ENCODE measurements around the gene ANKRD9. TPM values are rescaled to one million over a fixed set of nuclear protein-coding genes. Genes with fewer than 3 reads are reported as not detected.

ANKRD9 gene
- polyA plus RNA-seq, 1 donor, result 33.3 TPM

GRCh38 chr14:102496958-102497744, 12.4 kb downstream of the ANKRD9 start:
- no peak overlapping the region for H3K4me3 ChIP-seq (ENCODE audit: low read length)
- no peak for DNase-seq
- H3K9me3 ChIP-seq (ENCODE audit: control insufficient read depth, low read depth, low read length), result peaks cover 3% of the 10 kb centered on the region
- no CpG with 5 or more reads among the region's 42 CpGs for WGBS (ENCODE audit: insufficient coverage, low lambda C conversion rate)
- H3K36me3 ChIP-seq (ENCODE audit: control insufficient read depth, insufficient read depth, low read length), result peaks cover 36% of the 10 kb centered on the region
- H3K4me1 ChIP-seq (ENCODE audit: control insufficient read depth, insufficient read depth, low read length), result peaks cover 6% of the 10 kb centered on the region
- H3K27me3 ChIP-seq (ENCODE audit: control insufficient read depth, insufficient read depth, low read length), result no peaks in the 10 kb centered on the region
- H3K27ac ChIP-seq (ENCODE audit: low read length), result no peak overlapping the region

GRCh38 chr14:102496331-102496691, 13.3 kb downstream of the ANKRD9 start:
- H3K4me1 ChIP-seq (ENCODE audit: control insufficient read depth, insufficient read depth, low read length), result peaks cover 6% of the 10 kb centered on the region
- no peak overlapping the region for H3K4me3 ChIP-seq (ENCODE audit: low read length)
- DNase-seq, result no peak
- peaks cover 3% of the 10 kb centered on the region for H3K9me3 ChIP-seq (ENCODE audit: control insufficient read depth, low read depth, low read length)
- no peaks in the 10 kb centered on the region for H3K27me3 ChIP-seq (ENCODE audit: control insufficient read depth, insufficient read depth, low read length)
- H3K36me3 ChIP-seq (ENCODE audit: control insufficient read depth, insufficient read depth, low read length), result peaks cover 36% of the 10 kb centered on the region
- WGBS (ENCODE audit: insufficient coverage, low lambda C conversion rate), result no CpG with 5 or more reads among the region's 11 CpGs
- no peak overlapping the region for H3K27ac ChIP-seq (ENCODE audit: low read length)

- Histone ChIP-seq H3K4me3 (ENCODE audit: low read length) (no peak overlapping the region), H3K9me3 (ENCODE audit: control insufficient read depth, low read depth, low read length) (peaks cover 3% of the 10 kb centered on the region), H3K27me3 (ENCODE audit: control insufficient read depth, insufficient read depth, low read length) (no peaks in the 10 kb centered on the region), H3K36me3 (ENCODE audit: control insufficient read depth, insufficient read depth, low read length) (peaks cover 33% of the 10 kb centered on the region), H3K4me1 (ENCODE audit: control insufficient read depth, insufficient read depth, low read length) (peaks cover 6% of the 10 kb centered on the region), H3K27ac (ENCODE audit: low read length) (no peak overlapping the region)
- DNase-seq, result no peak
- WGBS (ENCODE audit: insufficient coverage, low lambda C conversion rate), result no CpG with 5 or more reads among the region's 26 CpGs
Observed at GRCh38 chr14:102495491-102496330, 13.9 kb downstream of the ANKRD9 start.

- DNase-seq, result no peak
- Histone ChIP-seq H3K36me3 (ENCODE audit: control insufficient read depth, insufficient read depth, low read length) (peaks cover 17% of the 10 kb centered on the region), H3K4me1 (ENCODE audit: control insufficient read depth, insufficient read depth, low read length) (peaks cover 6% of the 10 kb centered on the region), H3K27ac (ENCODE audit: low read length) (no peak overlapping the region), H3K27me3 (ENCODE audit: control insufficient read depth, insufficient read depth, low read length) (no peaks in the 10 kb centered on the region), H3K4me3 (ENCODE audit: low read length) (no peak overlapping the region), H3K9me3 (ENCODE audit: control insufficient read depth, low read depth, low read length) (peaks cover 3% of the 10 kb centered on the region)
- no CpG with 5 or more reads among the region's 15 CpGs for WGBS (ENCODE audit: insufficient coverage, low lambda C conversion rate)
Observed at GRCh38 chr14:102493585-102493984, 16.0 kb downstream of the ANKRD9 start.

GRCh38 chr14:102493096-102493495, 16.5 kb downstream of the ANKRD9 start:
- Histone ChIP-seq H3K4me1 (ENCODE audit: control insufficient read depth, insufficient read depth, low read length) (peaks cover 6% of the 10 kb centered on the region), H3K4me3 (ENCODE audit: low read length) (no peak overlapping the region), H3K27me3 (ENCODE audit: control insufficient read depth, insufficient read depth, low read length) (no peaks in the 10 kb centered on the region), H3K36me3 (ENCODE audit: control insufficient read depth, insufficient read depth, low read length) (peaks cover 12% of the 10 kb centered on the region), H3K9me3 (ENCODE audit: control insufficient read depth, low read depth, low read length) (peaks cover 2% of the 10 kb centered on the region), H3K27ac (ENCODE audit: low read length) (no peak overlapping the region)
- no peak for DNase-seq
- no CpG with 5 or more reads among the region's 15 CpGs for WGBS (ENCODE audit: insufficient coverage, low lambda C conversion rate)

GRCh38 chr14:102492531-102492910, 17.1 kb downstream of the ANKRD9 start:
- peaks cover 9% of the 10 kb centered on the region for H3K36me3 ChIP-seq (ENCODE audit: control insufficient read depth, insufficient read depth, low read length)
- WGBS (ENCODE audit: insufficient coverage, low lambda C conversion rate), result no CpG with 5 or more reads among the region's 17 CpGs
- DNase-seq, result no peak
- peaks cover under 1% of the 10 kb centered on the region for H3K4me1 ChIP-seq (ENCODE audit: control insufficient read depth, insufficient read depth, low read length)
- H3K9me3 ChIP-seq (ENCODE audit: control insufficient read depth, low read depth, low read length), result no peaks in the 10 kb centered on the region
- H3K4me3 ChIP-seq (ENCODE audit: low read length), result no peak overlapping the region
- no peak overlapping the region for H3K27ac ChIP-seq (ENCODE audit: low read length)
- no peaks in the 10 kb centered on the region for H3K27me3 ChIP-seq (ENCODE audit: control insufficient read depth, insufficient read depth, low read length)

- Histone ChIP-seq H3K27me3 (ENCODE audit: control insufficient read depth, insufficient read depth, low read length) (no peaks in the 10 kb centered on the region), H3K9me3 (ENCODE audit: control insufficient read depth, low read depth, low read length) (no peaks in the 10 kb centered on the region), H3K36me3 (ENCODE audit: control insufficient read depth, insufficient read depth, low read length) (peaks cover 4% of the 10 kb centered on the region), H3K4me3 (ENCODE audit: low read length) (no peak overlapping the region), H3K27ac (ENCODE audit: low read length) (no peak overlapping the region), H3K4me1 (ENCODE audit: control insufficient read depth, insufficient read depth, low read length) (no peaks in the 10 kb centered on the region)
- WGBS (ENCODE audit: insufficient coverage, low lambda C conversion rate), result no CpG with 5 or more reads among the region's 7 CpGs
- DNase-seq, result no peak
Observed at GRCh38 chr14:102491786-102492530, 17.6 kb downstream of the ANKRD9 start.

- Histone ChIP-seq H3K4me3 (ENCODE audit: low read length) (no peak overlapping the region), H3K4me1 (ENCODE audit: control insufficient read depth, insufficient read depth, low read length) (no peaks in the 10 kb centered on the region), H3K36me3 (ENCODE audit: control insufficient read depth, insufficient read depth, low read length) (no peaks in the 10 kb centered on the region), H3K27ac (ENCODE audit: low read length) (no peak overlapping the region), H3K27me3 (ENCODE audit: control insufficient read depth, insufficient read depth, low read length) (no peaks in the 10 kb centered on the region), H3K9me3 (ENCODE audit: control insufficient read depth, low read depth, low read length) (no peaks in the 10 kb centered on the region)
- DNase-seq, result no peak
- WGBS (ENCODE audit: insufficient coverage, low lambda C conversion rate), result no CpG with 5 or more reads among the region's 3 CpGs
Observed at GRCh38 chr14:102491366-102491765, 18.2 kb downstream of the ANKRD9 start.

- Histone ChIP-seq H3K27ac (ENCODE audit: low read length) (no peak overlapping the region), H3K4me3 (ENCODE audit: low read length) (no peak overlapping the region), H3K9me3 (ENCODE audit: control insufficient read depth, low read depth, low read length) (no peaks in the 10 kb centered on the region), H3K4me1 (ENCODE audit: control insufficient read depth, insufficient read depth, low read length) (no peaks in the 10 kb centered on the region), H3K36me3 (ENCODE audit: control insufficient read depth, insufficient read depth, low read length) (peaks cover 3% of the 10 kb centered on the region), H3K27me3 (ENCODE audit: control insufficient read depth, insufficient read depth, low read length) (no peaks in the 10 kb centered on the region)
- 93% methylated on average over 3 of the region's 18 CpGs for WGBS (ENCODE audit: insufficient coverage, low lambda C conversion rate)
- no peak for DNase-seq
Observed at GRCh38 chr14:102490456-102490855, 19.1 kb downstream of the ANKRD9 start.

GRCh38 chr14:102487204-102487577, 22.4 kb downstream of the ANKRD9 start:
- Histone ChIP-seq H3K4me1 (ENCODE audit: control insufficient read depth, insufficient read depth, low read length) (no peaks in the 10 kb centered on the region), H3K36me3 (ENCODE audit: control insufficient read depth, insufficient read depth, low read length) (peaks cover 5% of the 10 kb centered on the region), H3K27me3 (ENCODE audit: control insufficient read depth, insufficient read depth, low read length) (no peaks in the 10 kb centered on the region), H3K9me3 (ENCODE audit: control insufficient read depth, low read depth, low read length) (peaks cover 3% of the 10 kb centered on the region), H3K27ac (ENCODE audit: low read length) (no peak overlapping the region), H3K4me3 (ENCODE audit: low read length) (no peak overlapping the region)
- 100% methylated on average over 1 of the region's 7 CpGs for WGBS (ENCODE audit: insufficient coverage, low lambda C conversion rate)
- no peak for DNase-seq
